ENCODE results near the gene ADAM12.

- TF ChIP-seq, protein P1, sequence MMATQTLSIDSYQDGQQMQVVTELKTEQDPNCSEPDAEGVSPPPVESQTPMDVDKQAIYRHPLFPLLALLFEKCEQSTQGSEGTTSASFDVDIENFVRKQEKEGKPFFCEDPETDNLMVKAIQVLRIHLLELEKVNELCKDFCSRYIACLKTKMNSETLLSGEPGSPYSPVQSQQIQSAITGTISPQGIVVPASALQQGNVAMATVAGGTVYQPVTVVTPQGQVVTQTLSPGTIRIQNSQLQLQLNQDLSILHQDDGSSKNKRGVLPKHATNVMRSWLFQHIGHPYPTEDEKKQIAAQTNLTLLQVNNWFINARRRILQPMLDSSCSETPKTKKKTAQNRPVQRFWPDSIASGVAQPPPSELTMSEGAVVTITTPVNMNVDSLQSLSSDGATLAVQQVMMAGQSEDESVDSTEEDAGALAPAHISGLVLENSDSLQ (IDR thresholded peaks at IDR 0.05): no peak
- TF ChIP-seq ELF4 (IDR thresholded peaks at IDR 0.05): no peak
- TF ChIP-seq SUZ12 (IDR thresholded peaks at IDR 0.05): no peak
- no peak for TF ChIP-seq TARDBP (IDR thresholded peaks at IDR 0.05)
- no peak for TF ChIP-seq NFRKB (IDR thresholded peaks at IDR 0.05)
- no peak for TF ChIP-seq SP1 (IDR thresholded peaks at IDR 0.05)
- TF ChIP-seq FOXK2 (IDR thresholded peaks at IDR 0.05): no peak
- no peak for TF ChIP-seq HDGF (IDR thresholded peaks at IDR 0.05; ENCODE audit: borderline replicate concordance)
- TF ChIP-seq CTBP1 (IDR thresholded peaks at IDR 0.05; ENCODE audit: borderline replicate concordance): no peak
Measured at GRCh38 chr10:126393076-126393475, 4.8 kb upstream of the ADAM12 start.
